Fibroblast of lung (primary cell): Measurements from ENCODE around the gene UBE2L3. TPM values are rescaled to one million over a fixed set of nuclear protein-coding genes. Genes with fewer than 3 reads are reported as not detected.

ENCODE experiments used
- DNase-seq, 2 donors: peaks; one replicate each; pipeline versions ENCODE4 v3.0.0 to v3.0.0-alpha.2; 2010; ENCODE audit warnings: low read depth in 2 of 2
- H2AFZ ChIP-seq: 2 replicates; pipeline ENCODE4 v1.5.1; 2012; ENCODE audit warnings: low read length, control low read depth, inconsistent platforms
- H3K27ac ChIP-seq: 2 replicates; pipeline ENCODE4 v1.5.1; 2011; ENCODE audit warnings: low read length, control low read depth; ENCODE audit not compliant: insufficient read depth
- H3K27me3 ChIP-seq: 2 replicates; pipeline ENCODE4 v1.5.1; 2011; ENCODE audit warnings: mild to moderate bottlenecking, low read length; ENCODE audit not compliant: control insufficient read depth, insufficient read depth
- H3K36me3 ChIP-seq: 2 replicates; pipeline ENCODE4 v1.5.1; 2011; ENCODE audit warnings: low read length; ENCODE audit not compliant: control insufficient read depth, insufficient read depth
- H3K4me1 ChIP-seq: 2 replicates; pipeline ENCODE4 v1.5.1; 2011; ENCODE audit warnings: low read length; ENCODE audit not compliant: control insufficient read depth, insufficient read depth; ENCODE audit errors: extremely low read depth
- H3K4me2 ChIP-seq: 2 replicates; pipeline ENCODE4 v1.5.1; 2011; ENCODE audit warnings: low read length, control low read depth; ENCODE audit not compliant: insufficient read depth; ENCODE audit errors: extremely low read depth
- H3K4me3 ChIP-seq, 4 experiments: fragments of 200-600 bp in 1 of 4; sonication (generic) in 1 of 4; replicated peaks in 1 of 4; 2 replicates each; pipeline ENCODE4 v1.5.1; 2011 to 2016; ENCODE audit warnings: low read length in 4 of 4, low read depth in 3 of 4, mild to moderate bottlenecking in 3 of 4, control low read depth in 2 of 4, inconsistent platforms in 1 of 4, mixed read lengths in 1 of 4; ENCODE audit not compliant: insufficient read depth in 1 of 4; ENCODE audit errors: control extremely low read depth in 1 of 4
- H3K79me2 ChIP-seq: 2 replicates; pipeline ENCODE4 v1.5.1; 2012; ENCODE audit warnings: mild to moderate bottlenecking, low read length, inconsistent platforms; ENCODE audit not compliant: control insufficient read depth, insufficient read depth
- H3K9ac ChIP-seq: 2 replicates; pipeline ENCODE4 v1.5.1; 2011; ENCODE audit warnings: mild to moderate bottlenecking, low read length, control low read depth; ENCODE audit not compliant: insufficient read depth
- H3K9me3 ChIP-seq: 2 replicates; pipeline ENCODE4 v1.5.1; 2012; ENCODE audit warnings: low read depth, low read length; ENCODE audit not compliant: control insufficient read depth, insufficient read depth
- H4K20me1 ChIP-seq: 2 replicates; pipeline ENCODE4 v1.5.1; 2011; ENCODE audit warnings: low read length; ENCODE audit not compliant: control insufficient read depth, insufficient read depth; ENCODE audit errors: extremely low read depth
- EZH2 ChIP-seq: IDR thresholded peaks from 2 replicates; pipeline ENCODE4 v1.5.1; 2012; ENCODE audit warnings: low read length, control low read depth, mild to moderate bottlenecking; ENCODE audit errors: missing control alignments
- polyA plus RNA-seq, 2 donors: library from polyadenylated mRNA; depleted of rRNA in 1 of 2; stranded (reverse) in 1 of 2; unstranded in 1 of 2; fragments of >200 nt; gene quantifications; 2 replicates each; pipeline ENCODE4 v1.2.1, GENCODE V29; 2011 to 2012; ENCODE audit warnings: missing spikeins in 1 of 2
- total RNA-seq: library from RNA; depleted of rRNA; stranded (reverse); fragments of >200 nt; gene quantifications from 2 replicates; pipeline ENCODE4 v1.2.1, GENCODE V29; 2014
- TF ChIP-seq, protein P1 (sequence below), 2 donors: IDR thresholded peaks in 1 of 2; conservative IDR thresholded peaks in 1 of 2; 1 replicate in 1 of 2; 2 replicates in 1 of 2; pipeline ENCODE4 v1.5.1; 2011 to 2012; ENCODE audit warnings: low read length in 2 of 2, control low read depth in 1 of 2, inconsistent platforms in 1 of 2, low read depth in 1 of 2, mild to moderate bottlenecking in 1 of 2

The UBE2L3 gene
- total and polyA plus RNA-seq, 2 donors (not counting 1 experiment from before 2014, with no cell fraction given), result 23.8 to 82.4 TPM

DNA sequence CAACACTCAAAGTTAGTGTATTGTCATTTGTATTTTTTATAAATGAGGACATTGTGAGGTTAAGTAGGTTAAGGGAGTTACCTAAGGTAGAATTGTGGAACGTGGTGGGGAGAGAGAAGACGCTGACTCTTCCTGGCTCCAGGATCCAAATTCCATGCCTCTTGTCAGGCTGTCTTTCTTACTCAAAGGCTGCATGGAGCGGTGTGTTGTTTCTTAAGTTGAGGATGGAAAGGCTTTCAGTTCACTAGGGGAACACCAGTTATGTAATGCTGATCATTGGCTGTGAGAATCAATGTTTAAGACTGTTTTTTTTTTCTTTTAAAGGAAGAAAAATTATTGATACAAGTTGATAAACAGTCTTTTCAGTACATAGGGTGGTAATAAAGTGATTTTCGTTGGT is 2.9 kb downstream of the UBE2L3 start:
- no peak overlapping the region for H3K4me3 ChIP-seq

DNA sequence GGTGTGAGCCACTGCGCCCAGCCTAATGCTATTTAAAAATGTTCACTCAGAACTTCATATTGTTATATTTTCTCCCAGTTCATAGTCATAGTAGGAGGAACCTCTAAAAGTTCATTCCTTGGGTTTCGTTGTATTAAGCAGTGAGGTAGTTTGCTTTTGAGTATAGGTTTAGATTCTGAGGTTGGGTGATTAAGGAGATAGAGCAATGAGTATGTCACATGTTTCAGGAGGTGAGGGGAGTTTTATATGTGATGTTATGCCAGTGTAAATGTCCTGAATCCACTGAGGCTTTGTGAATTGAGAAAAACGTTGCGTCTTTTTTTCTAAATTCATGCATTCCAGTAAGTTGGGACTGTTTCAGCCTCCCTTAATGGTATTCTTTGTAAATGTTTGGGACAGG is 4.2 kb downstream of the UBE2L3 start:
- H4K20me1 ChIP-seq, result peaks cover 17% of the 10 kb centered on the region
- no peak overlapping the region for H2AFZ ChIP-seq
- no peak overlapping the region for H3K4me2 ChIP-seq
- H3K4me3 ChIP-seq, result no peak overlapping the region
- peaks cover 12% of the 10 kb centered on the region for H3K4me1 ChIP-seq
- H3K27ac ChIP-seq, result no peak overlapping the region
- TF ChIP-seq EZH2, result no peak
- TF ChIP-seq, protein P1, sequence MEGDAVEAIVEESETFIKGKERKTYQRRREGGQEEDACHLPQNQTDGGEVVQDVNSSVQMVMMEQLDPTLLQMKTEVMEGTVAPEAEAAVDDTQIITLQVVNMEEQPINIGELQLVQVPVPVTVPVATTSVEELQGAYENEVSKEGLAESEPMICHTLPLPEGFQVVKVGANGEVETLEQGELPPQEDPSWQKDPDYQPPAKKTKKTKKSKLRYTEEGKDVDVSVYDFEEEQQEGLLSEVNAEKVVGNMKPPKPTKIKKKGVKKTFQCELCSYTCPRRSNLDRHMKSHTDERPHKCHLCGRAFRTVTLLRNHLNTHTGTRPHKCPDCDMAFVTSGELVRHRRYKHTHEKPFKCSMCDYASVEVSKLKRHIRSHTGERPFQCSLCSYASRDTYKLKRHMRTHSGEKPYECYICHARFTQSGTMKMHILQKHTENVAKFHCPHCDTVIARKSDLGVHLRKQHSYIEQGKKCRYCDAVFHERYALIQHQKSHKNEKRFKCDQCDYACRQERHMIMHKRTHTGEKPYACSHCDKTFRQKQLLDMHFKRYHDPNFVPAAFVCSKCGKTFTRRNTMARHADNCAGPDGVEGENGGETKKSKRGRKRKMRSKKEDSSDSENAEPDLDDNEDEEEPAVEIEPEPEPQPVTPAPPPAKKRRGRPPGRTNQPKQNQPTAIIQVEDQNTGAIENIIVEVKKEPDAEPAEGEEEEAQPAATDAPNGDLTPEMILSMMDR (conservative IDR thresholded peaks at IDR 0.05 in 1 of 2, IDR thresholded peaks at IDR 0.05 in 1 of 2; ENCODE audit: low read depth in 1 of 2, low read length in 2 of 2), result no peak
- no peak for DNase-seq
- no peaks in the 10 kb centered on the region for H3K9me3 ChIP-seq
- no peak overlapping the region for H3K9ac ChIP-seq
- H3K27me3 ChIP-seq, result no peaks in the 10 kb centered on the region
- peaks cover 3% of the 10 kb centered on the region for H3K36me3 ChIP-seq
- H3K79me2 ChIP-seq, result peaks cover 91% of the 10 kb centered on the region

More for the DNA sequence above, 2.9 kb downstream of the UBE2L3 start:
- TF ChIP-seq, protein P1 (conservative IDR thresholded peaks at IDR 0.05 in 1 of 2, IDR thresholded peaks at IDR 0.05 in 1 of 2; ENCODE audit: low read depth in 1 of 2, low read length in 2 of 2), result no peak
- TF ChIP-seq EZH2, result no peak
- H4K20me1 ChIP-seq, result peaks cover 17% of the 10 kb centered on the region
- H3K4me1 ChIP-seq, result peaks cover 12% of the 10 kb centered on the region
- peaks cover 3% of the 10 kb centered on the region for H3K36me3 ChIP-seq
- no peak overlapping the region for H3K27ac ChIP-seq
- no peak overlapping the region for H3K9ac ChIP-seq
- H3K27me3 ChIP-seq, result no peaks in the 10 kb centered on the region
- no peak overlapping the region for H2AFZ ChIP-seq
- DNase-seq, result no peak
- peaks cover 78% of the 10 kb centered on the region for H3K79me2 ChIP-seq
- H3K9me3 ChIP-seq, result no peaks in the 10 kb centered on the region
- H3K4me2 ChIP-seq, result peak overlapping the region; percentile 37

DNA sequence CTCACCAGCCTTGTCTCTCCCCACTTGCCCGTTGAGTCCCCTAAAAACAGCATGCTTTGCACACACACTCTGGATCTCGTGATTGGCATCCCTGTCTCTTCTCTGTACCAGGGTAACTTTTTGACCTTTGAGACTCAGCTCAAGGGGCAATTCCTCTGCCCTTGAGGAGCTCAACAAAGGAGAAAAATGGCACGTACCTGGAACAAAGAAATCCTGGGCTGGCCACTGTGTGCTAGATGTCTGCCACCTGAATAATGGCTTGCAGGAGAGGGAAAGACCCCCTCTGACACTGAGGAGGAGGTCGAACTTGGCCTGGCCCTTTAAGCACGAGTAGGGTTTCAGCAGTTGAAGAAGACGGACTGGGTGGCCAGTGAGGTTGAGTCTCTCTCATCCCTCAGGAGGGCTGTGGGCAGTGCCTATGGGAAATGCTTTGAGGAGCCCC is 5.8 kb downstream of the UBE2L3 start:
- Histone ChIP-seq H3K79me2 (peaks cover 96% of the 10 kb centered on the region), H4K20me1 (peaks cover 23% of the 10 kb centered on the region), H3K9me3 (no peaks in the 10 kb centered on the region), H3K36me3 (peaks cover 3% of the 10 kb centered on the region), H3K4me3 (no peak overlapping the region), H3K9ac (no peak overlapping the region), H3K27me3 (no peaks in the 10 kb centered on the region), H3K4me1 (peaks cover 12% of the 10 kb centered on the region), H3K4me2 (no peak overlapping the region), H3K27ac (no peak overlapping the region), H2AFZ (no peak overlapping the region)
- TF ChIP-seq, protein P1 (conservative IDR thresholded peaks at IDR 0.05 in 1 of 2, IDR thresholded peaks at IDR 0.05 in 1 of 2; ENCODE audit: low read depth in 1 of 2, low read length in 2 of 2), result no peak
- TF ChIP-seq EZH2, result no peak
- DNase-seq, result no peak
